Hematopoietic multipotent progenitor cell (in vitro differentiated cells): ENCODE data around the gene CDH16. TPM values are rescaled to one million over a fixed set of nuclear protein-coding genes. Genes with fewer than 3 reads are reported as not detected.
"Not testable (repeated sequence)": the region's sequence is repeated elsewhere in the genome, so short reads cannot be mapped to it uniquely, and the experiment has no call there.

Experiments
- DNase-seq, 3 donors: peaks; one replicate each; pipeline ENCODE4 v3.0.0-alpha.2; 2011 to 2015; ENCODE audit warnings: low read depth in 2 of 3, low spot score in 2 of 3
- total RNA-seq: library from RNA; depleted of rRNA; stranded (reverse); fragments of >200 nt; gene quantifications from one replicate; pipeline ENCODE4 v1.2.3, GENCODE V29; 2012

Gene CDH16
- total RNA-seq, 1 donor, result not detected

GRCh38 chr16:66899945-66900710, 18.6 kb downstream of the CDH16 start:
- DNase-seq, result peak in 2 of 3 donors; percentile 54 to 69

DNA sequence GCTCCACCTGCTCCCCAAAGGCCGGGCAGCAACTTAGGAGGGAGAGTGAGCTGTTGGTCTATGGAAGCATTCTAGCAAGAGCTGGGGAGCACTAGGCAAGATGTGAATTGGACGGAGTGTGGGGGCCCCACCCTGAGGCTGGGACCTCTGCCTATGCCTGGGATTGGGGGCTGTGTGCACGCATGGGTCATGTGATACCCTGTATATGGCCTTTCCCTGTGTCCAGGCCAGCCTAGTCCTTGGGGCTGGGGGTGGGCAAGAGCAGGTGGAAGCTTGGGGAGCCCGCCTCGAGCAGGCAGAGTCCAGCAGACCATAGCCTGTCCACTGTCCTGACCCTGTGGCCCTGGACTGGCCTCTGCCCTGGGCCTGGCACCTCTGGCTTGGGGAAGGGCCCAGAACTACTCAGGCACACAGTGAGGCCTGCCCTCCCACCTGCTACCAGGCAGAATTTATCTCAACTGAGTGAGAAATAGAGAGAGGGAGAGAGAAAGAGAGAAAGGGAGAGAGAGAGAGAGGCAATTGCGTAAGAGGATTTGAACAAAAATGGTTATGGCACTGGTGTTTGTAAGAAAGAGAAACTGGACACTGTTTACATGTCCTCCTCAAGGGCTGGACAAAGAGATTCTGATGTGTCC, 19.3 kb downstream of the CDH16 start:
- DNase-seq, result no peak

DNA sequence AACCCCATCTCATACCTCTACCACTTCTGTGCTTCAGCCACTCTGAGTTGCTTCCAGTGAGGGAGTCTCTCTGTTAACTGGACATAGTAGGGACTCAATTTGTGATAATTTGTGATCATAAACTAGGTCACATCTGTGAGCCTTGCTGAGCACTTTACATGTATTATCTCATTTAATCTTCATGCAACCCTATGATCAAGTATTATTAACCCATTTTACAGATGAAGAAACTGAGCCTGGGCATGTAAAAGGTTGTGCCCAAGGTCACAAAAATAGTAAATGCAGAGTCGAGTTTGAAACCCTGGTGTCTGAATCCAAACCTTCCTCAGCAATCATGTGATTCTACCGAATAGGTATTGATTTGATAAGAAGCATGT, 19.8 kb downstream of the CDH16 start:
- no peak for DNase-seq

DNA sequence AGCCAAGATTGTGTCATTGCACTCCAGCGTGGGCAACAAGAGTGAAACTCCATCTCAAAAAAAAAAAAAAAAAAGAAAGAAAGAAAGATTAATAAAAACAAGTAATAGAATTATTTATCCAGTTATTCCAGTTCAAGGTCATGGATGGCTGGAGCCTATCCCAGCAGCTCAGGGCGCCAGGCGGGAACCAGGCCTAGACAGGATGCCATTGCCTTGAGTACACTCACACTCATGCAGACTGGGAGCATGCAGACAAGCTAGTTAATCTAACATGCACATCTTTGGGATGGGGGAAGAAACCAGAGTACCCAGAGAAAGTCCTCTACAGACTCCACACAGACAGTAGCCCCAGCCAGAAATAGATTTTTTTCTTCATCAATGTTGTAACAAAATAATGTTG, 20.5 kb downstream of the CDH16 start:
- DNase-seq, result no peak

GRCh38 chr16:66896682-66897081, 22.0 kb downstream of the CDH16 start:
- not testable (repeated sequence) for DNase-seq

DNA sequence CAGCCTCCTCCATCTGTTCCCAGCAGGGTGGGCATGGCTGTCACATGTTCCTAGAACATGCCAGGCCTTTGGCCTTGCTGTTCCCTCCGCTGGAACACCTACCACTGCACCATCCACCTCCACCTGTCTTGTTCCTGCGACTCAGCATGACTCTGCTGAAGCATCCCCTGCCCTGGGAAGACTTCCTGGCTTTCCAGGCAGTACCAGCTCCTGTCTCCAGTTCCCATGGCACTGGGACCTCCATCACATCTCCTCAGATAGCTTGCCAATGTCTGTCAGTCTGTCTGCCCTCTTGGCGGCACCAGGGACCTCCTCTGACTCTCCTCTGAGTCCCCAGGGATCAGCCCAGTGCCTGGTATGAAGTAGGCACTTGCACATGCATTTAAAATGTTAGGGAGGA, 22.7 kb downstream of the CDH16 start:
- DNase-seq, result no peak

DNA sequence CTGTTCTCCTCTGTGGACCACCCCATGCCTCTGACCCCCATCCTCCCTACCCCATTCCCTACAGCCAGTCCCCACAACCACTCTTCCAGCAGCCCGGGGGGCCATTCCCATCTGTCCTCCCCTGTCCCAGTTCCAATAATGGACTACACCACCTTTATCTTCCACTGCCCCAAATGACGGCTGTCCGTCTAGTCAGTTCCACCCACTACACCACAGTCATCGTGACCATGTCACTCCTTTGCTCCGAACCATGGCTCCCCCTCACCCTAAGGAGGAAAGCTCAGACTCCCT, 23.1 kb downstream of the CDH16 start:
- DNase-seq, result no peak

DNA sequence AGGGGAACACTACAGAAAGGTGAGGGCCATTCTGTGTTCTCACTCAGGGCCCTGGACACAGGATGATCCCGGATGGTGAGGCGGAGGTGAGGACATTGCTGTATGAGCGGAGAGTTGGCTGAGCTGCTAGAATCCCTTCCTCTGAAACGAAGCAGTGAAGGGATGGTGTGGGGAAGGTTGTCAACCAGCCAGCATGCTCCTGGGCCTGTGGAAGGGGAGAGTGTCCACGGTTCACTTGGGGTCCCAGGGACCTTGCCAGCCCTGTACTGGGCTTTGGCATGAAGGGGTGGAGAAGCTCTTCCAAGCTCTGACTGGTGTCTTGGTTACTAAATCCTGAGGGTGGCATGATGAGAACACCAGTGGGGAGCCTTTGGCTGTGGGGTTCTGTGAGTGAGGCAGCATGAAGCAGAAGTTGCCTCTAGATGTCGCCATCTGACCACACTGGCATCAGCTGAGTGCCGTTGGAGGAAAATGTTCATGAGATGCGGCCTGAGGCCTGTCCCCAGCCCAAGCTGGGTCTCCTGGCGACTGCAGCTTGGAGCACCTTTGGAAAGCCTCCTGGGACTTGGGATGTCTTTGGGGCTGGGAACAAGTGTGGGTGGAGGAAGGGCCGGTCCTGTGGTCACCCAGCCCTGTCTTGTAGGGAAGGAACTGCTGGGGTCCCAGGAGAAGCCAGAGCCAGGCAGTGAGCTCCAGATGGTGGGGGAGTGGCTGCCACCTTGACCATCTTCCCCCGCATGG, 23.6 kb downstream of the CDH16 start:
- DNase-seq, result peak in 2 of 3 donors; percentile 72 to 85

DNA sequence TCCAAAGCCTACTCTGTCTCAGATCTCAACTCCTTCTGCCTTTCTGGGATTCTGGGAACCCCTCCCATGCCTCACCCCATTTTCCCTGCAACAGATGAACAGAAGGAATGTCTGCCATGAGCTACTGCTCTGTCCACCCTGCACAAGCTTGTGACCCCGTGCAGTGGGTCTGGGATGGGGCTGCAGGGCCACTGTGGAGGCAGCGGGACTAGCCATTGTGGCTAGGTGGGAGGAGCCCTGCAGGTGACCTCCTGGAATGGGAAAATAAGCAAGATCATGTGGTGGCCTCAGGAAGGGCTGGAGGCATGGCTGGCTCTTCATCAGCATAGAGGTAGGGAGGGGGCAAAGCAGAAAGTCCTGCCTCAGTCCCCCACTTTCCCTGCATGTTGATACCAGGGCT, 24.6 kb downstream of the CDH16 start:
- DNase-seq, result no peak

DNA sequence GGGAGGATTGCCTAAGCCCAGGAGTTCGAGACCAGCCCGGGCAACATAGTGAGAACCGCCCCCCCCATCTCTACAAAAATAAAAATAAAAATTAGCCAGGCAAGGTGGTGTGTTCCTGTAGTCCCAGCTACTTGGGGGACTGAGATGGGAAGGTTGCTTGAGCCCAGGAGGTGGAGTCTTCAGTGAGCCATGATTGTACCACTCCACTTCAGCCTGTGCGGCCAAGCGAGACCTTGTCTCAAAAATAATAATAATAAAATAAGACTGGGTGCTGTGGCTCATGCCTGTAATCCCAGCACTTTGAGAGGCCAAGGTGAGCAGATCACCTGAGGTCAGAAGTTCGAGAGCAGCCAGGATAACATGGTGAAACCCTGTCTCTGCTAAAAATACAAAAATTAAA, 26.9 kb downstream of the CDH16 start:
- DNase-seq, result no peak

- DNase-seq, result no peak
These were observed 27.3 kb downstream of the CDH16 start for GRCh38 chr16:66891360-66891759.

GRCh38 chr16:66890799-66891198, 27.9 kb downstream of the CDH16 start:
- DNase-seq, result no peak

GRCh38 chr16:66889622-66890021, 29.1 kb downstream of the CDH16 start:
- no peak for DNase-seq

DNA sequence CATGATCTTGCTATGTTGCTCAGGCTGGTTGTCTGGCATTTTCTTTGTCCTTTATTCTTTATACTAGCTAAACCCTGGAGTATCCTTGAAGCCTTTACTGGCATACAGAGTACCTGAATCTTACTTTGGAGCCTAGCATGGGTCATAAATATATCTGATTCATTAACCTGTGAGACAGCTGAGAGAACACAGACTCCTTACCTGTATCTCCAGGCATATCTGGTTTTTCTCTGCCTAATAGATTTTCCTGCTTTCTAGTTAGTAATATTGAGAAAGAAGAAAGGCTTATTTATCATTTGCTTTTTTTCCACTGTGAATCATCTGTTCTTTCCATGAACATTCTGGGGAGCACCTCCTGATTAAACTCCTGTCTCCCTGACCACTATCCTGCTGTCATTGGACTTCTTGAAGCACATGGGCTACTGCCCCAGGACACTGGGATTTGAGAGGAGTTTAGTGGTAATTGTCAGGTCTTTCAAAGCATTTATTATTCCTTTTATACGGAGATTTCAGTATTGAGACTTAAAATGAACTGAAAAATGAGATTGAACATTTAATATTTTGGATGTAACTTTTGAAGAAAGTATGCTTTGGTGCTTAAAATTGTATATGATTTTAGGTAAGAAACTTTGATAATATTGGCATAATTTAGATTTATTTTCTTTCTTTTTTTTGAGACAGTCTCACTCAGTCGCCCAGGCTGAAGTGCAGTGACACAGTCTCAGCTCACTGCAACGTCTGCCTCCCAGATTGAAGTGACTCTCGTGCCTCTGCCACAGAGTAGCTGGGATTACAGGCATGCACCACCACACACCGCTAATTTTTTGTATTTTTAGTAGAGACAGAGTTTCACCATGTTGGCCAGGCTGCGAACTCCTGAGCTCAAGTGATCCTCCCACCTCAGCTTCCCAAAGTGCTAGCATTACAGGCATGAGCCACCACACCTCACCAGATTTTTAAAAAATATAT, 29.8 kb downstream of the CDH16 start:
- DNase-seq, result no peak

GRCh38 chr16:66886914-66887313, 31.8 kb downstream of the CDH16 start:
- DNase-seq, result no peak

DNA sequence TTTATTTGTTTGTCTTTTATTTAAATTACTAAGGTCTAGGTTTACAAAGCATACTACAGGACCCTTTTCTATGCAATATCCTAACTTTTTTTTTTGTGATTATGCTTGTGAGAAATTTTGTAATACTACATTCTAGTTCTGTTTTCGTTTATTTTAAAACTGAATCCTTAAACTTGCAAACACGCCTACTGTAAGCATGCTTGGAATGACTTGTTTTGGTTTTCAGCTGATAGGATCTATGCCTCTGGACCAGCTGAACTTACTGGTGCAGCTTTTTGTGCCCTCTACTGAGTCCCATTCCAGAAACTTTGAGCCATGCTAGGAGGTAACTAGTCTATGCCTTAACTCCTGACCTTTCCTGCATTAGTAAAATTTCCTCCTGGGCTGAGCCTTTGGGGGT, 32.4 kb downstream of the CDH16 start:
- no peak for DNase-seq

- no peak for DNase-seq
These were observed 33.2 kb downstream of the CDH16 start for GRCh38 chr16:66885491-66885890.

- DNase-seq, result no peak
These were observed 36.0 kb downstream of the CDH16 start for GRCh38 chr16:66882702-66883101.

DNA sequence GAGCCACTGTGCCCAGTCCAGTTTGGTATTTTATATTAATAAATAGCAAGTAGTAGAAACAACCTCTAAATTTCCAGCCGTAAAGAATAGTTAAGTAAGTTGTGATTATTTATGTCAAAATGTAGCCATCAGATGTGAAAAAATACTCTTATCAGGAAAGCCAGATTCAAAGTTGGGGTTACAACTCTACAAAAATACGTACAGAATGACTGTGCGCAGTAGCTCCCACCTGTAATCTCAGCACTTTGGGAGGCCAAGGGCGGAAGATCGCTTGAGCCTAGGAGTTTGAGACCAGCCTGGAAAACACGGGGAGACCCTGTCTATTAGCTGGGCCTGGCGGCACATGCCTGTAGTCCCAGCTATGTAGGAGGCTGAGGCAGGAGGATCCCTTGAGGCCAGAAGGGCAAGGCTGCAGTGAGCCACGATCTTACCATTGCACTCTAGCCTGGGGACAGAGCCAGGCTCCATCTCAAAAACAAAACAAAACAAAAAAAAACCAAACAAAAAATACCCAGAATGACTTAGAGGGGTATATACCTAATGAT, 36.6 kb downstream of the CDH16 start:
- no peak for DNase-seq

DNA sequence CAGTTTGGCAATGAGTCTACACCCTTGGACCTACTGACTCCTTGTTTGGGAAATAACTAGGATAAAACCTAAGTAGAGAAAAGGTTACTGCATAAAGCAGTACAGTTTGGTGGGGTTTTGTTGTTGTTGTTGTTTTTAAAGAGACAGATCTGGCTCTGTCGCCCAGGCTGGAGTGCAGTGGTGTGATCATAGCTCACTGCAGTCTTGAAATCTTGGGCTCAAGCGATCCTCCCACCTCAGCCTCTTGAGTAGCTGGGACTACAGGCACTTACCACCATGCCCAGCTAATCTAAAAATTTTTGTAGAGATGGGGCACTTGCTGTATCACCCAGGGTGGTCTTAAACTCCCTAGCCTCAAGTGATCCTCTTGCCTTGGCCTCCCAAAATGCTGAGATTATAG, 37.1 kb downstream of the CDH16 start:
- no peak for DNase-seq

DNA sequence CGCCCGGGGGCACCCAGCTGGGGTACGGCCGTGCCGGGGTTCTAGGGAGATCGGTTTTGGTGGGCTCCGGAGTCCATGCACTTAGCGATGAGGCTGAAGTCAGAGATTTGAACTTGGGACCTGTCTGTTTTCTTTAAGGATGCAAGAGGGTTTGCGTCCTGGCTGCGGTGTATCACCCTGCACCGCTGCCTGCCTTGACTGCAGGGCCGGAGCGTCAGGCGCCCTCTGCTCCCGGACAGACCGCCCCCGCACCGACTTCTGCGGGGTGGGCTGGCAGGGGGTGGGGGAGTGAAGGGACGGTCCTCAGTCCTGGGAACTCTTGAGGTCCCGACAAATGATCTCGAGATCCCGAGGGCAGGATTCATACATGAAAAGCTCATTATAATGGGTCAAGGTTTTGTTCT, 37.7 kb downstream of the CDH16 start:
- no peak for DNase-seq
